M059J (cell line): Measurements from ENCODE around the gene LIM2. TPM values are rescaled to one million over a fixed set of nuclear protein-coding genes. Genes with fewer than 3 reads are reported as not detected.

Source experiments
- DNase-seq: peaks from one replicate; pipeline ENCODE4 v3.0.0-alpha.2; 2012; ENCODE audit warnings: low read depth
- total RNA-seq: library from RNA; depleted of rRNA; stranded (reverse); fragments of >200 nt; shearing (Covaris generic); gene quantifications from 2 replicates; pipeline ENCODE4 v1.2.3, GENCODE V29; 2014; rRNA removed

Gene LIM2
- total RNA-seq, 1 experiment from 2014 or later, result not detected

DNA sequence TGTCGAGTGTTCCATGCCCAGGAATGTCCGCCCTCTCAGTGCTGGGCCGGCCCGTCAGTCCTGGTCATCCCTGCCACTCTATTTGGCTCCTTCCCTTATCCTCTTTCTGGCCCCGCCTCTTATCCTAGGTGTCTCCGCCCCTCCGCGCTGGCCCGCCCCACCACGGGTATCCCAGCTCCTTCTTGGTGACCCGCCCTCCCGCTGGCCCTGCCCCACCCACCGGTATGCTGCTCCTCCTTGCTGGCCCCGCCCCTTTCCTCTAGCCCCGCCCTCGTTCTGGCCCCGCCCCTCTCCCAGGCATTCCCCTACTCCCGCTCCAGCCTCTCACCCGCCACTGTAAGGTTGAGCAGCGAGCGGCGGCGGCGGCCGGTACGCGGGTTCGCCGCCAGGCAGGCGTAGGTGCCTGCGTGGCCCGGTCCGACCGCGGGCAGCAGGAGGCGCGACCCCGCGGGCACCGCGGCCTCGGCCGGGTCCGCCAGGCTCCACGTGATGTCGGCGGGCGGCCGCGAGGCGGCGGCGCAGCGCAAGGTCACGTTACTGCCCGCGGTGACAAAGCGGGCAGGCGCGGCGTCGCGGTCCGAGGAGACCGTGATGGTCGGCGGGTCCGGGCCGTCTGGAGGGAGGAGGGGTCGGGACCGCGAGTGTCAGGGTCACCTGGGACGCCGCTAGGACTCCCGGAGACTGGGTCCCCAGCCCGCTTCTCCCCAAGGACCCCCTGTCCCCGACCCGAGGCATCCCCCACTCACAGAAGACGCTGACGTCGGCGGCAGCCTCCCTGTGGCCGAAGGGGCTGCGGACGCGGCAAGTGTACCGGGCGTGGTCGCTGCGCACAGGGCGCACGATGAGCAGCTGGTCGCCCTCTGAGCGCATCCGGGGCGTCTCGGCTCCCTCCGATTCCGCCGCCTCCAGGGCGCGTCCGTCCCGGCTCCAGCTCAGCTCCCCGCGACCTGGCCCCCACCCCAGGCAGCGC is 47.8 kb downstream of the LIM2 start:
- peak; percentile 67 for DNase-seq

DNA sequence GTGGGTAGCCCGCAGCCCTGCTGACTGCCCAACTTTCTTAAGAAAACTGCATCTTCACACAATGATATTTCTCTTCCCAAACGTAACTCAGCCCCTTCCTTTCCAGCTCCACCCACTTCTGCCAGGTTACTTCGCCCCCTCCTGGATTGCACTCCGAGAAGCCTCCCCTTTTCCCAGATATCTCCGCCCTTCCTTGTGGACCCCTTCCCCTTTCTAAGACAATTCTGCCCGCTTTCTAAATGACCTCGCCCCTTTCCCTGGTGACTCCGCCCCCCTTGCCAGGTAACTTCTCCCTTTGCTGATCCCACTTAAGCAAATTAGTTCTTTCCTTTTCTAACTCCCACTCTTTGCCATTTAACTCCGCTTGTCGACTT is 48.5 kb downstream of the LIM2 start:
- no peak for DNase-seq

DNA sequence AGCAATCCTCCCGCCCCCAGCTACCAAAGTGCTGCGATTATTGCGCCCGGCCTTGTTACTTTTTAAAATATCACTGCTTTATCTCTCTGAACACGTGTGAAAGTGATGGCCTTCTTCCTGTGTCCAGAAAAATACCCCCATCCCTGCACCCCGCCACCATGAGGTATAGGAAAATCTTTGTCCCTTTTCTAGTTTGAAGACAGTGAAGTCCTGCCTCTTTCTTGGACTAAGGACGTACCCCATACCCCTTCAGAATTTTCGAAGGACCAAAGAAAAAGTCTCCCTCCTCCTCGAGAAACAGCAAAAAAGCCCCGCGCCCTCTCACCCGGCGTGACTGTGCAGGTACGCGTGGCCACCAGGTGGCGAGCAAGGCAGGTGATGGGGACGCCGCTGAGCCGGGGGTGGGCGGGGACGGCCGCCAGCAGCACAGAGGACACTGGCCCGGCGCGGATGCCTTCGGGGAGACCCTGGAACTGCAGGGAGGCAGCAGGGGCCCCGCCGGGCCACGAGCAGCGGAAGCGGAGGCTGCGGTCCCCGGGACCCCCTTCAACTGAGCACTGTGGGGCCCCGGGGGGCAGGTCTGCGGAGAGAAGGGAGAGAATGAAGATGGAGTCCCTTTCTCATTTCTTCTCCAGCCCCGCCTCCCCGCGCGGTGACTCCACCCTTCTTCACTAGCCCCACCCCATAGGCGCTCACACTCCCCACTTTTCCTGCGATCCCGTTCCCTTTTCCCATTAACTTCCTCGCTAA is 49.0 kb downstream of the LIM2 start:
- peak; percentile 69 for DNase-seq

DNA sequence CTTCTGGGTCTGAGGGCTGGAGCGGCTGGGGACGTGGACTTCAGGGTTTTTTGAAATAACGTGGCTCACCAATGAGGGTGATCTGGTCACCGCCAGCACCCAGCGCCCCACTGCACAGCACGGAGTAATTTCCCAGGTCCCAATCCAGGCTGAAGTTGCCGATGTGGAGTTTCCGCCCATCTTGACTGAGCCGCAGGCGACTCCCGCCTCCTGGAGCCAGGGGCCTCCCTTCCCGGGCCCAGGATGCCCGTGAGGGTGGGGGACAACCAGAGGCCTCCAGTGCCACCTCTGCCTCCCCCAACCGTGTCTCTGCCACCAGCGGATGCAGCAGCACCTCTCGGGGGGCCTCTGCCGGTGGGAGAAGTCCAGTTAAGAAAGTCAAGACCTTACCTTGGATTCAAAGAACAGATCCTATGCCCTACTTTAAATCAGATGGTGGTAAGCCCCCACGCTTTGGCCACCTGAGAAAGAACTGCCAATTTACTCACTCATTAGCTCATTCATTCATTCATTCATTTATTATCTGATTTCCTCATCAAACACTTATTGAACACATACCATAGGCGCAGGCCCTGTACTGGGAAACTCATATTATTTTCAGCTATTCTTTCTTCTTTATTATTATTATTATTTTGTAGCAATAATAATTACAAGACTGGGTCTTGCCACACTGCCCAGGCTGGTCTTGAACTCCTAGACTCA is 49.8 kb downstream of the LIM2 start:
- no peak for DNase-seq

DNA sequence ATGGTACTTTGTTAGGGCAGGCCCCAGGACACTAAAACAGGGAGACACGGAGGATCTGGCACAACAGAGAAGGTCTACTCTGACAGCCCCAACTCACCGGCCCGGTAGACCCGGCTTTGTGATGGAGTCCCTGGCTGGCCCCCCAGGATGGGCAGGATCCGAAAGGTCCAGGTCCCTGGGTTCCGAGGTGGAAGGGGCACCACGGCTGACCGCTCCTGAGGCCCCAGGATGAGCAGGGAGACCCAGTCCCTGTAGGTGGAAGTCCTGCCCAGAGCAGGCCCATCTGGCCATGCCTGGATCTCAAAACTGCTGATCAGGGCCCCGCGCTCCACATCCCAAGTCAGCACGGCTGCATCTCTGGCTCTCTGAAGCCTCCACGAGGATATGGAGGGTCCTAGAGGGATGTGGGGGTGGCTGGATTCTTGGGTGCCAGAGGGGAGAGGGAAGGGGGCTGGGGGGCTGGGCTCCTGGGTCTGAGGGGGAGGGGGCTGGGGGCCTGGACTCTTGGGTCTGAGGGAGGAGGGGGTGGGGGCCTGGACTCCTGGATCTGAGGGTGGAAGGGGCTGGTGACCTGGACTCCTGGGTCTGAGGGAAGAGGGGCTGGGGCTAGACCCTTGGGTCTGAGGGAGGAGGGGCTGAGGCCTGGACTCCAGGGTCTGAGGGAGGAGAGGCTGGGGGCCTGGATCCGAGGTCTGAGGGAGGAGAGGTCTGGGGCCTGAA is 50.5 kb downstream of the LIM2 start:
- no peak for DNase-seq

DNA sequence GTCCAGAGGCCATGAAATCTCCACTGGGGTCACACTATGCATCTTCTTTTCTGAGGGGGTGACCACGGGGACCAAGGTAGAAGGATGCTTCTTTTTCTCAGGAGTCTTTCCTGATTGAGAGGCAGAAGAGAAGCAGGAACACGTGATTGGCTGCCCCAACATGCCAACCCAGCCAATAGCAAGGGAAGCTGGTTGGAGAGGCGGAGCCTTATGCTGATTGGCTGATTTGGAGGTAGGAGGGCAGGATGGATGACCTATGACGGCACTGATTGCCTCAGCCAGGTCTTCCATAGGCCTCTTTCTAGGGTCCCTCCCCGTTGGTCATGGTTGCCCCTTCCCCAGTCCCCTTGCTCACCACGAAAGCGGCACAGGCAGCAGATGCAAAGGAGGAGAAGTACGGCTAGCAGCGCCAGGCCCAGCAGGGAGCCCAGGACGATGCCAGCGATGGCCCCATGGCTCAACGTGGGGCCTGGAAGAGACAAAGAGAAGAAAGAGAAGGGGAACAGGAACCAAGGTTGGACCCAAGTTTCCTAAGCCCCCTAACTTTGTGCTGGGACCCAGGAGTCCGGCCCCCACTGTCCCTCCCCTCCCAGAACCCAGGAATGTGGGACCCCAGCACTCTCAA is 53.8 kb downstream of the LIM2 start:
- DNase-seq, result peak; percentile 23

DNA sequence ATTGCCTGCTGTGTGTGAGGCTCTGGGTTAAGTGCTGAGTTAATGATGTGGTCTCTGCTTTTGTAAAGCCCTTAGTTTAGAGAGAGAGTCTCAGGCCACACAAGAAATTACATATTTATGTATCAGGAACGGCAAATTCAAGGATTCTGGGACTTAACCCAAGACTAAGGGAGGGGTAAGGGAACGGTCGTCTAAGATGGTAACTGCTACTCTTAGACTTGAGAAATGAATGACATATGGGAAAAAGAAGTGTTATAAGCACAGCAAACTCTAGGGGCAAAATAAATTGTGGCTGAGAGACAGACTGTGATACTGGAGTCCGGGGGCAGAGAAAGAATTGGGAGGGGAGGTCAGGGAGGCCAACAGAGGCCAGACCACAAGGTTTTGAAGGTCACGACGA is 56.1 kb downstream of the LIM2 start:
- DNase-seq, result no peak

DNA sequence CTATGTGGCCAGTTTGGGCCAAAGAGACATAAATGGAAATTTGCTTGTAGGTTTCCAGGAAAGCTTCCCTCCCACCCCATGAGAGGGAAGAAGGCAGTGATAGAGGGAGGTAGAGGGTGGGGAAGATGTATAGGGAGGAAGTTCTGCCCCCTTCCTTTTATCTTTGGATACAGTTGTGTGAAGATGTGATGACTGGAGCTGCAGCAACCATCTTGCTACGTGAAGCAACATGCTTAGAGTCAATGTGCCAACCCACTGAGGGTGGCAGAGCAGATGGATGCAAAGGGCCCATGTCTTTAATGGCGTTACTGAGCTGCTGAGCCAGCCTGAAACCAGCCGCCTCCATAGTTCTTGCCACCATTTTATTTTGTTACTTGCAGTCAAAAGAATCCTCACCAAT is 56.6 kb downstream of the LIM2 start:
- no peak for DNase-seq

DNA sequence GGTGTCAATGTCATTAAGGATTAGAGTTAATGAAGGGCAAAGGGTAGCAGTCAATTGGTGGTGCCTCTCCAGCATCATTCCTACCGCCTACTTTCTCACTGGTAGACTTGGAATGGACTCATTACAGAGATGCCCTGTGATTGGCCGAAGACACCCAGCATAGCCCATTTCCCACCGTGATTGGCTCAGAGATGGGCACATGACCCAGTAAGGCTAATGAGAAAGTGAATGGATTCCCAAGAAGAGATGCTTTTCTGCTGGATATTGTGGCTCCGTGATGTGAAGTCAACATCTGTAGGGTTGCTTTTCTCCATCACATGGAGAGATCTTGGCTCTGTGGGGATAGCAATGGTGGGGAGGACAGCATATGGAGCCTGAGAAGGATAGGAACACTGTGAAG is 57.4 kb downstream of the LIM2 start:
- no peak for DNase-seq

Other genes with a start within 250 kb of the LIM2 start
- gene SIGLEC7, start 245.7 kb downstream of the LIM2 start, total RNA-seq, result not detected in 2 replicates
- gene CD33, start 162.9 kb downstream of the LIM2 start, total RNA-seq, result 3.8 and 4.6 TPM in 2 replicates
- gene SIGLECL1, start 136.9 kb downstream of the LIM2 start, total RNA-seq, result not detected in 2 replicates
- not detected in 2 replicates for gene IGLON5, start 76.3 kb downstream of the LIM2 start, total RNA-seq
- 0.57 and 0.86 TPM in 2 replicates for gene VSIG10L, start 45.8 kb downstream of the LIM2 start, total RNA-seq
- 97.7 and 134 TPM in 2 replicates for gene ETFB, start 21.6 kb downstream of the LIM2 start, total RNA-seq
- gene CLDND2, start 19.0 kb downstream of the LIM2 start, total RNA-seq, result not detected in 2 replicates
- not detected in 2 replicates for gene NKG7, start 15.3 kb downstream of the LIM2 start, total RNA-seq
- gene C19orf84, start 2.6 kb upstream of the LIM2 start, total RNA-seq, result not detected in 2 replicates
- gene SIGLEC10, start 29.7 kb upstream of the LIM2 start, total RNA-seq, result not detected in 2 replicates
- gene SIGLEC8, start 70.5 kb upstream of the LIM2 start, total RNA-seq, result not detected in 2 replicates
- not detected in 2 replicates for gene CEACAM18, start 90.6 kb upstream of the LIM2 start, total RNA-seq
- not detected in 2 replicates for gene SIGLEC12, start 113.8 kb upstream of the LIM2 start, total RNA-seq
- gene SIGLEC6, start 143.7 kb upstream of the LIM2 start, total RNA-seq, result not detected in 2 replicates
- gene ZNF175, start 183.3 kb upstream of the LIM2 start, total RNA-seq, result 4.5 and 7.1 TPM in 2 replicates
- not detected in 2 replicates for gene SIGLEC5, start 242.4 kb upstream of the LIM2 start, total RNA-seq